NCI-H1417 treated with DMSO at 0.1 percent for 48 hours (cell line): ENCODE results near the gene NRG4.
"Not testable (repeated sequence)": the region's sequence is repeated elsewhere in the genome, so short reads cannot be mapped to it uniquely, and the experiment has no call there.

ENCODE experiments used
- DNase-seq: peaks from one replicate; lab custom pipeline; 2025; lab: John Stamatoyannopoulos, UW

The NRG4 gene

GRCh38 chr15:75992897-75993296 lies 19.3 kb downstream of the NRG4 start:
- no peak for DNase-seq

- DNase-seq: no peak
These were observed 22.3 kb downstream of the NRG4 start for GRCh38 chr15:75989875-75990274.

DNA sequence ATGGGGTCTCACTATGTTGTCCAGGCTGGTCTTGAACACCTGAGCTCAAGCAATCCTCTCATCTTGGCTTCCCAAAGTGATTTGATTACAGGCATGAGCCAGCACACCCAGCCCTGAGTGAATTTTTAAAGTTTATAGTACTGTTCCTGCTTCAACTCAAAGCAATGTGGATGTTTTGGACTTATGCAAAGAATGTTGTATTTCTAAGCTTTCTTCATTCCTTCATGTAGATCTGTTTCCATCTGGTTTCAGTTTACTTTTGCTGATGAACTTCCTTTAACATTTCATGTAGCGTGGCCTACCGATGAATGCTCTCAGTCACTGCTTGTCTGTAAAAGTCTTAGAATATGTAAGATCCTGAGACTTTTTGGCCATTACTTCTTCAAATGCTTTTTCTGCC lies 23.2 kb downstream of the NRG4 start:
- DNase-seq: no peak

GRCh38 chr15:75985971-75986370 lies 26.3 kb downstream of the NRG4 start:
- no peak for DNase-seq

- DNase-seq: not testable (repeated sequence)
These were observed 27.5 kb downstream of the NRG4 start for GRCh38 chr15:75984706-75985105.

DNA sequence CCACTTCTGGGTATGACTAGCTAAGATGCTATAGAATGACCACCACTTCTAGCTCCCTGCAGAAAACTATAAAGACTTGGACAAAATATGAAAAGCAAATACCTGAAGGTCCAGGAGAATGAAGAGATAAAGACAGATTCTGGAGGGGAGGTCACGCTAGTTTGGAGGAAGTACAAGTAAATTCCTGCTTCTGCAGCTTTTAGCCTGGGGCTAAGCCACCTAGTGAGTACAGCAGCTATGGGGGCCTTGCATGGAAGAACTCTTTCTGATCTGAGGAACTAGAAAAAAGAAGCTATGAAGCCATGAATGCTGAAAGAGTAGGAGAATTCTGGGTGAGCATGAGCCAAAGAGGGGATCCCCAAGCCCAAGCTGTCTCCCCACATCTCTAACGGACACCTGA lies 29.8 kb downstream of the NRG4 start:
- no peak for DNase-seq

GRCh38 chr15:75981149-75981815 lies 30.9 kb downstream of the NRG4 start:
- DNase-seq: no peak

DNA sequence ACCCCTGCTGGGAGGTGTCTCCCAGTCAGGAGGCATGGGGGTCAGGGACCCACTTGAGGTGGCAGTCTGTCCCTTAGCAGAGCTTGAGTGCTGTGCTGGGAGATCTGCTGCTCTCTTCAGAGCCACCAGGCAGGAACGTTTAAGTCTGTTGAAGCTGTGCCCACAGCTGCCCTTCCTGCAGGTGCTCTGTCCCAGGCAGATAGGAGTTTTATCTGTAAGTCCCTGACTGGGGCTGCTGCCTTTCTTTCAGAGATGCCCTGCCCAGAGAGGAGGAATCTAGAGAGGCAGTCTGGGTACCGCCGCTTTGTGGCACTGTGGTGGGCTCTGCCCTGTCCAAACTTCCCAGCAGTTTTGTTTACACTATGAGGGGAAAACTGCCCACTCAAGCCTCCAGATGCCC lies 35.5 kb downstream of the NRG4 start:
- not testable (repeated sequence) for DNase-seq

GRCh38 chr15:75966073-75966472 lies 46.2 kb downstream of the NRG4 start:
- no peak for DNase-seq

- DNase-seq: no peak
These were observed 50.9 kb downstream of the NRG4 start for GRCh38 chr15:75961331-75961730.

- no peak for DNase-seq
These were observed 56.5 kb downstream of the NRG4 start for GRCh38 chr15:75955720-75956119.

DNA sequence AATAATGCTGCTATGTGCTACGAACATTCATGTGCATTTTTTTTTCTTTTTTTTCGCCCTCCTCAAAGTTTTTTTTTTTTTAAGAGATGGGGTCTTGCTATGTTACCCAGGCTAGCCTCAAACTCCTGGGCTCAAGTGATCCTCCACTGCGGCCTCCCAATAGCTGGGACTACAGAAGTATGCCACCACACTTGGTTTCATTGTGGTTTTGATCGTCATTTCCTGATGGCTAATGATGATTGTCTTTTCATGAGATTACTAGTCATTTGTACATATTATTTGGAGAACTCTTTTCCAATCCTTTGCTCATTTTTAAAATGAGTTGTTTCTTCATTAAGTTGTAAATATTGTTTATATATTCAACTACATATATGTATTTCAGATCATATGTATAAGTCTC lies 59.7 kb downstream of the NRG4 start:
- DNase-seq: no peak

- DNase-seq: no peak
These were observed 63.4 kb downstream of the NRG4 start for GRCh38 chr15:75948761-75949296.

- no peak for DNase-seq
These were observed 65.1 kb downstream of the NRG4 start for GRCh38 chr15:75947092-75947491.

DNA sequence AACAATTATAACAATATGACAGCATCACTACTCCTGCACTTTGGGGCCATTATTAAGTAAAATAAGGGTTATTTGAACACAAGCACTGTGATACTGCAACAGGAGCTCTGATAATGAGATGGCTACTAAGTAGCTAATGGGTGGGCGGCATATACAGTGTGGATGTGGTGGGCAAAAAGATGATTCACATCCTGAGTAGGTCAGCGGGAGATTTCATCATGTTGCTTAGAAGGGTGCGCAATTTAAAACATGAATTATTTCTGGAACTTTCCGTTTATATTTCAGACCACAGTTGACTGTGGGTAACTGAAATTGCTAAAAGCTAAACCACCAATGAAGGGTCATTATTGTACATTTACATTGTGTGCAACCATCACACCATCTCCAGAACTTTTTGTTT lies 66.3 kb downstream of the NRG4 start:
- no peak for DNase-seq

GRCh38 chr15:75943713-75944215 lies 68.5 kb downstream of the NRG4 start:
- no peak for DNase-seq

- no peak for DNase-seq
These were observed 69.0 kb downstream of the NRG4 start for GRCh38 chr15:75943246-75943645.

DNA sequence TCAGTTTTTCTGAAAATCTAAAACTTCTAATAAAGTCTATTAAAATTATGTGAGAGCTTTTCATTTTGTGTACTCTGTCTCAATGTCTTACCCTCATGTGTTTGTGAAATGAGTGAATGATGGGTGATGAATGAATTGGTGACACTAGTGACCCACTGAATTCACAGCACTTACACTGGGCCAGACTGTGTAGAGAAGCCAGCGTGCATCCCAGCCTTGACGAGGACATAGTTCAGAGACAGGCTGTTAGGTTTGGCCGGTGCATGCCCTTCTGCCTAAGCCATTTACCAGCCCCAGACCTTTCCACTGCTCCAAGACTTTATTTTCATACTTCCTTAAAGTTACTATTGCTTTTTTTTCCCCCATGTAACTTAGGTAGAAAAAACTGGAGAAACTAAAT lies 69.8 kb downstream of the NRG4 start:
- no peak for DNase-seq

DNA sequence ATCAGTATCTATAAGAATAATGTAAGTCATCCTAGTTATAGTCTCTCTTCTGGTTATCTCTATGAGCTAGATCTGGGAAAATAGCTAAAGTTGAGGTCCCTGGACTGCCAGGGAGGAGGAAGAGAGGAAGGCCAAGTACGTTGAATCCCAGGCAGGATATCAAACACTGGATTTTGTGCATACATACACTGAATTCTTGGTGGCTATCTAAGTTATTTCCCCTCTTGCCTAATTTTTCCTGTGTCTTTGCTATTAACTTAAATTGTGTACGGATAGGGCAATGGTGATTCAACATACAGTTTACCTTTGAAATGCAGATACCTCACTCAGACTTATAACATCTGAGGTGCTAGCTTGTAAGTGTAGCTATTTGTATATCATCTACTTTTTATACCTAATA lies 81.4 kb downstream of the NRG4 start:
- DNase-seq: no peak

DNA sequence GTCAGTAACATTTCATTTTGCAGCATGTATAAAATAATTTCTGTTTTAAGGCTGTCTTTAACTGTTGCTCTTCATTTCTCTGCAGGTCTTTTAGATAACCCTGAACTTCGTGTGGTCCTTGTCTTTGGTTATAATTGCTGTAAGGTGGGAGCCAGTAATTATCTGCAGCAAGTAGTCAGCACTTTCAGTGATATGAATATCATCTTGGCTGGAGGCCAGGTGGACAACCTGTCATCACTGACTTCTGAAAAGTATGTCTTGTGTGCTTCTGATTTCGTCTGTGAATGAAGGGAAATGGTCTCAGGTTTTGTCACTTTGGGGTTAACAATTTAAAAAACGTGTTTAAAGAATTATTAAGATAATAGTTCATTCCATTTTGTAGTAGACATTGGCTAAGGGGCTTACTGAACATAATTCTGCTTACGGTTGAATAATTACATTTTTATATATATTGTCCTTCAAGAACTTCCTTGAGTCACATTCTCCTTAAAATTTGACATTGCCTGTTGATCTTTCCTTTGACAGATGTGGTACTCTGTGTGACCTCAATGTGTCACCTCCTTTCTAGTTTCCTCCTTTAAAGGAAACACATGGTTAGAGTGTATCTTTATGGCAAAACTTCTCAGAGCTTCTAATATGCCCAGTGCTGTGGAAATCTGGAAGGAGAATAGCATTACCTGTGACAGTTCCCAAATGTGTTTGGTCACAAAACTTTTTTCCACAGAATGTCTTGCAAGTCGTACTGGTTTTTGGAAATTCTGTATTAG lies 82.2 kb downstream of the NRG4 start:
- DNase-seq: no peak

GRCh38 chr15:75928680-75929608 lies 83.3 kb downstream of the NRG4 start:
- DNase-seq: no peak

DNA sequence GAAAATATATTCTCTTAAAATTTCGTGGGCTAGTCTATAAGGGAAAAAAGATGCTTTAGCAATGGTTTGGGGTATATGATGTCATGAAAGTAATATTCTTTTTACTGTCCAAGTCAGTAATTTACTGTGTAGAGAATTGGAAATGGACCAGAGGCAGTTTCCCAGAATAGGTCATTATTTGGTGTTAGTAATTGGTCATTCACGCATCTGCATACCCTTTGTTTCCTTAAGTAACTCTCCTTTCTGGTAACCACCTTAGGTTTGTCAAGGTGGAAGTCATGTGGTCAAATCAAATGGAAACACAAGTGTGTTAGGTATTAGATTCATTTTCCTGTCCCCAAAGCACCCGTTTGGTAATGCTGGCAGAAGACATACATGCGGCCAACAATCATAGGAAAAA lies 84.6 kb downstream of the NRG4 start:
- DNase-seq: no peak
